DND-41 (cell line): ENCODE data around the gene COG5.

ENCODE experiments used
- CTCF ChIP-seq: IDR thresholded peaks from 2 replicates; pipeline ENCODE4 v1.5.1; 2012; ENCODE audit warnings: borderline replicate concordance, low read length, moderate library complexity, mild to moderate bottlenecking; ENCODE audit not compliant: poor library complexity, severe bottlenecking; ENCODE audit errors: extremely low read depth
- EZH2 ChIP-seq: IDR thresholded peaks from 3 replicates; pipeline ENCODE4 v1.6.1; 2012; ENCODE audit warnings: borderline replicate concordance, low read depth, mild to moderate bottlenecking, moderate library complexity, low read length, inconsistent platforms; ENCODE audit not compliant: severe bottlenecking

- TF ChIP-seq CTCF (no peak), EZH2 (no peak)
Measured at GRCh38 chr7:107414198-107414597, 149.5 kb downstream of the COG5 start.
